ENCODE measurements around the gene CHCT1.
A peak's percentile ranks its signal among the peaks of the same experiment; 100 is the strongest.
"Not testable (repeated sequence)": the region's sequence is repeated elsewhere in the genome, so short reads cannot be mapped to it uniquely, and the experiment has no call there.

CHCT1 gene

DNA sequence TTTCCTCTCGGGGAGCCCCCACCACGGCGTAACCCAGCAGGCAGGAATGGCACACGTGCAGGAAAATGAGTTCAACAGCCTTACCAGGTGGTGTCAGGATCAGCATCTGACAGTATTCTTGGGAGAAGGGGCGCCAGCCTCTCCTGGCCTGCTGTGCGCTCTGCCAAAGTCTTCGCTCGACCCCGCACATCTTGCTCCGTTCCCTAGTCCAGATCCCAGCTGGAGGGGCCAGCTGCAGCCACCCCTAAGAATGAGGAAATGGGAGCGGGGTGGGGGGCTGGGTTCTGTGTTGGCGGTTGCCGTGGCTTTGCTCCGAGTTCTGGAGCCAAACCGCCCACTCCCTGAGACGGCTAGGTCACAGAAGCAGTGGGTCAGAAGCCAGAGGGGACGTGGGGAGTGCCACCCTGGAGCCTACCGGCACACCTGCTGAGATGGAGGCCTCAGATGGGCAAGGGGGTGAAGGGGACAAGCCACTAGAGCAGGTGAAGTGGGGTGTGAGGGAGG is at the start of gene CHCT1:
TSS of gene CHCT1 (plus strand) at position 328 of the 504 bp plus-strand sequence. CDS start at position 432, 104 bp downstream.
- DNase-seq = no peak

- DNase-seq = no peak
Observed at GRCh38 chr17:60372790-60373483, 49.4 kb upstream of the CHCT1 start.

- DNase-seq = not testable (repeated sequence)
Observed at GRCh38 chr17:60378187-60378586, 44.1 kb upstream of the CHCT1 start.

DNA sequence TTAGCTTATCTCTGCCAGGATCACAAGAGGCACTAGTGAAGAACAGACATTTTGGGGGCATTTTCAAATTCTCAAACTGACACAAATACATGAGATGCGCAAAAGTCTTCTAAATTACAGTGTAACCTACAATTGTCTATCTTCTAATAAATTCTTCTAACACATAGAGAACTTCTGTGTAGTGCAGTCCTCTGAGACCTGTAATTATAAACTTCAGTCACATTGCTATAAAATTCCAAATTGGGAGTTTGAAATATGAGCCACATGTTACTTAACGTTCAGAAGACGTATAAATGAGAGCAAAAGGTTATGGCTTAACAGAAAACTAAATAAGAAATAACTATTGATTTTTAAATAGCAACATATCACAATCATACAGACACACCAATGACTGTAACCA is 42.8 kb upstream of the CHCT1 start:
- not testable (repeated sequence) for DNase-seq

DNA sequence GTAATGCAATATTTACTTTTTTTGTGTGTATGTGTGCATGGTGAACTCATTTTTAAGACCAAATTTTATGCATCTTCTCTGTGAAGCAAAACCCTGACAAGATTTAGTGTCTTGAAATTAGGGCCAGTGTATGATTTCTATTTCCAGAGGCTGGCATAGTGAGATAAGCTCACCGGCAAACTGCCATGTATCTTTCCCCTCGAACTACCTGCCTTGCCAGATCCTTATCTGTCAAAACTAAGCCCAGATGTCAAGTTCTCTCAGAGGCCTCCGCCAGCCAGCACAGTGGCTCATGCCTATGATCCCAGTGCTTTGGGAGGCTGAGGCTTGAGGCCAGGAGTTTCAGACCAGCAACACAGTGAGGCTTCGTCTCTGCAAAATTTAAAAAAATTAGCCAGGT is 40.3 kb upstream of the CHCT1 start:
- DNase-seq = no peak

- DNase-seq = peak; percentile 19
Observed at GRCh38 chr17:60383379-60383778, 38.9 kb upstream of the CHCT1 start.

DNA sequence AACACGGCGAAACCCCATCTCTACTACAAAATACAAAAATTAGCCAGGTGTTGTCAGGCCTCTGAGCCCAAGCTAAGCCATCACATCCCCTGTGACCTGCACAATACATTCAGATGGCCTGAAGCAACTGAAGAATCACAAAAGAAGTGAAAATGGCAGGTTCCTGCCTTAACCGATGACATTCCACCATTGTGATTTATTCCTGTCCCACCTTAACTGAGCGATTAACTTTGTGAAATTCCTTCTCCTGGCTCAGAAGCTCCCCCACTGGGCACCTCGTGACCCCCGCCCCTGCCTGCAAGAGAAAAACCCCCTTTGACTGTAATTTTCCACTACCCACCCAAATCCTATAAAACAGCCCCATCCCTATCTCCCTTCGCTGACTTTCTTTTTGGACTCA is 37.4 kb upstream of the CHCT1 start:
- DNase-seq = not testable (repeated sequence)

DNA sequence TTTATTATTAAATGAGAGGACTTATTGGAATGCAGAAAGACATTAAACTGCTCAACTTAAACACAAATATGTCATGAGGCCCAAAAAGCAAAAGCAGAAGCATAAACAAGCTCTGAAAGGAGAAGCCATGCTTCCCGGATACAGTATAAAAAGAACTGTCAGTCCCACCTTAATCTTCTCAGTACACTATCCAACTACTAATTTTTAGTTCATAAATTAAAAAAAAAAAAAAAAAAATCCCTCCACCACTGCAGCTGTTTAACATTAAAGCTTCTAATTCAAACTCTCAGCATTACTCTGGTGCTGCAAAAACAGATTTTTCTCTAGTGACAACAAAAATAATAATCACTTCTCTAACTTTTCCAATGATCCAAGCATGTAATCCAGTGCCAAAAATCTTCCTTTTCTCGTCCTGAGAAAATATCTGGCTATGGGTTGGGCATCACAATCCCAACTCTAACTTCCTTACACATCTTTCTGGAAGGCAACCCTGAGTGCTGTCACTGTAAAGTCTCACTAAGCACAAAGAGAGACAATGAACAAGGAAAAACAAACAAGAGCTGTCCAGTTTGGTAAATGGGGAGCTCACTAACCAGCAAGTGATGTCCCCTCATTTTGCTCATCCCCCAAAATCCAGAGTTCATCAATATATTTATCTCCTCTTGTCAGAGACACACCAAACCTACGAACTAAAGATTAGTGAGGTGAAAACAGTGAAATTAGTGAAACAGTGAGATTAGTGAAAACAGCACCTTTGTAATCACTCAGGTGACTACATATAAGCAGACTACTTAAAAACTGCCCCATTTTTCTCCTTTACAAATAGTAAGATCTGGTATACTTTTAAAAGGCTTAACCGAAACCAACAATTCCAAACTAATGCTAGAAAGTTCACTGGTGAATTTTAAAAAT is 35.9 kb upstream of the CHCT1 start:
- no peak for DNase-seq

DNA sequence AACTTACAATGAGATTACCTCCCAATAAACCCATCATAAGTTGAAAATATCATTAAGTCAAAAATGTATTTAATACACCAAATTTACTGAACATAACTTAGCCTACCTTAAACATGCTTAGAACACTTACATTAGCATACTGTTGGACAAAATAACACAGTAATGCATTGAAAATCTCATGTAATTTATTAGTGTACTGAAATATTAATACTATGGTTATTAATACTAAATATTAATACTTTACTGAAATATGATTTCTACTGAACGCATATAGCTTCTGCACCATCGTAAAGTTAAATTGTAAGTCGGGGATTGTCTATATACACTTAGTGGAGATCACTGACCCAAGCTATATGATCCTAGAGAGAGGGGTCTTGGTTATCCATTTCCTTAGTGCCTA is 34.6 kb upstream of the CHCT1 start:
- DNase-seq = no peak

DNA sequence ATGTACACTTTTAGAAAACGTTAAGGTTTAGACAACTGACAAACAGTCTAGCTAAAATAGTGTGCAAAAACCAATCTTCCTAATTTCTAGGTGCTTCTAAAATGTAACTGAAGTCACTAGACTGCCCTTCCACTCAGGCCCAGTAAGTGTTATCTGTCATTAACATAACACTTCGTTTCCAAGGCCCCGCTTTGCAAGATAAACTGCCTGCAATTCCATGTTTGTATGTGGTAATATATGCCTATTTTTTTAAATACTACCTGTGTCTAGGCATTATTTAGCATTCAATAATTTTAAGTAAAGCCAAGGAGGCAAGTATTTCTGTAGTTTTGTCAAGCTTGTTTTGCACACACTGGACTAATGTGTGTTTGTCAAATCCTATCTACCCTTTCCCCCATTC is 33.5 kb upstream of the CHCT1 start:
- DNase-seq = no peak

DNA sequence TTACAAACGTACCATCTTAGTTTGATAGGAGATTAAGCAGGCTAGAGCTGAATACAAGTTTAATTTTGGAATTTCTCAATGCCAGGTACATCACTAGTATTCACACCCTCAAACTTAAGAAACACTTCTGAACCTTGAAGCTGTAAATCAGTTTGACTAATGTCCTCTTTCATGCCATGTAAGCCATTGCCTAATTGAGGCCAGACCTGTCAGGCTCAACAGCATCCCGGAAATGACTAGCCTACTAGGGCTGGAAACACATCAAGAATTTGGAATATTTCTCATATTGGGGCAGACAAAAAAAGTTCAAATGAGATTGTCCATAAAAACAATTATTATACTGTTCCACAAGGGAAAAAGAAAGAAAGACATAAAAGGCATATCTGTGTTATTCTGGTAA is 32.1 kb upstream of the CHCT1 start:
- DNase-seq = no peak

DNA sequence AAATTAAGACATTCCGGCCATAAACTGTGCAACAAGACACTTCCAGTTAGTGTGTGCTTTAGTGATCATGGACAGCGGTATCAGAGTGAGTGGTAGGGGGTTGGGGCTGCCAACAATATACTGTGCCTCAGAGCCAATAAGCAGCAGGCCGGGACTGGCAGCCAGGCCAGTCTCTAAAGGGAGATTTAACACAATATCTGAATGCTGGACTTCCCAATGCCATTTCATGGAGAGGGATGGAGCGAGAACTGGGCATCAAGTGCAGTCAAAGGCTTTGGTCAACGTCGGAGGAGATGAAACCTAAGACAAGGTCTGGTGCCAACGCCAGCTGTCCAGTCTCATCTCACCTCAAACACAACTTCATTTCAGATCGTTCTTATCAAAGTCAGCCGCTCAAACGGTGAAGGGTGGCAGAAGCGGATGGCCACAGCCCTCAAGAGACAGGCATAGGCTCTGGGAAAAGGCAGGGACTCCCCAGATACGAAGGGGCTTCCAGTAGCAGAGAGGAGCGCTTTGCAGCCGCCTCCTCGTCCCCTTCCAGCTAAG is 31.3 kb upstream of the CHCT1 start:
- peak; percentile 3 for DNase-seq

- DNase-seq = no peak
Observed at GRCh38 chr17:60391471-60392041, 30.7 kb upstream of the CHCT1 start.

GRCh38 chr17:60392042-60392844 is 30.0 kb upstream of the CHCT1 start, which contains the start of gene USP32:
USP32 (minus strand) TSS chr17:60392133; CDS start chr17:60391939, 194 bp downstream.
- peak; percentile 88 for DNase-seq

DNA sequence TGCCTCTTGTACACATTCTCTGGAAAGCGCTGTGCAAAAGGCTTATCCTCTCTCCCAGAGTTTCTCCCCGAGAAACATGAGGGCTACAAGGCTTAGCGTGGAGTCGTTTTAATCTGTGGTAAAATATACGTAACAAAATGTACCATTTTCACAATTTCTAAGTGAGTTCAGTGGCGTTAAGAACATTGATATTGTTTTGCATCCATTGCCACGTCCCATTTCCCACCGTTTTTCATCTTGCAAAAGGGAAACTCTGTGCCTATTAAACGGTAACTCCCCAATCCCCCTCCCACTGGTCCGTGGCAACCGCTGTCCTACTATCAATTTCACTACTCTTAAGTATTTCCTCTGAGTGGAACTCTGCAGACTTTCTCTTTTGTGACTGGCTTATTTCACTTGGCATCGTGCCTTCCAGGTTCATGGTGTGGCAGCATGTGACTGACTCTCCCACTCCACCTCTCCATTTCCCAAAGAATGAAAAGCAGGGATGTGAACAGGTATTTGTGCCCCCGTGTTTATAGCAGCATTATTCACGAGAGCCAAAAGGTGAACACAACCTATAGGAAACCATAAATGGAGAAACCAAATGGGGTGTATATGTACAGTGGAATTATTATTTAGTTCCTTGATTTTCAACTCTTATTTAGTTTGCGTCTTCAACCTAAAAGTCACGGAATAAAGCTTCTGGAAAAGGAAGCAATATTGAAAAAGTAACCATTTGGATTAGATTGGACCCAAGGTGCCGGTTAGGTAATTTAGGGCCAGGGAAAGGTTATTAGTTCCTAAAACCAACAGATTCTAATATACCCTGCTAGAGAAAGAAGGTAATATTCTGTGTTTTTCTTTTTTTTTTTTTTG is 29.2 kb upstream of the CHCT1 start:
- DNase-seq = peak; percentile 55

GRCh38 chr17:60393840-60394723 is 28.2 kb upstream of the CHCT1 start:
- DNase-seq = no peak

DNA sequence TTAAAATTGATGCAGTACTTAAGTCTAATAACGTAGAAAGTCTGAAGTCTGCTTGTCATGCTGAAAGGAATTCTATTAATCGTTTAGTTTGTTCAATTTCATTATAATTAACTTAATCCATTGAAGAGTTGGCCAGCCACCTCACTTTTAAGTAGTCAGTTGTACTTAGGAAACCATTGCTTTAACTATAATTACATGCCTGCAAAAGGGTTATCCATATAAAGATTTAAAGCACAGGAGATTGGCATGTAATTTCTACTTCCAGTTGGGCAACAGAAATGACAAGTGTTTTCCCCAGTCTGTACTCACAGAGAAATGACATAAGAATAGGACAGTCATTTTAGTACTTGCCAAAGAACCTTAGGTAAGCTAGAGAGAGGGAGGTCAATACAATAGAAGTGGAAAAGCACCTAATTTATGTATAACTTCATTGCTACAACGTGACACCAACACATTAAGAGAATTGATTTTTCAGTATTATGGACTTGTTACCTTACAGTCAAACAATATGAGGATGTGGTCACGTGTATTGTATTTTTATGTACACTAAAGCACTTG is 26.7 kb upstream of the CHCT1 start:
- DNase-seq = no peak

- no peak for DNase-seq
Observed at GRCh38 chr17:60396412-60396811, 25.9 kb upstream of the CHCT1 start.

- no peak for DNase-seq
Observed at GRCh38 chr17:60398227-60398959, 23.9 kb upstream of the CHCT1 start.
